Neural progenitor cell (in vitro differentiated cells): Measurements from ENCODE around the gene ZNF850. TPM values are rescaled to one million over a fixed set of nuclear protein-coding genes. Genes with fewer than 3 reads are reported as not detected.
A peak's percentile ranks its signal among the peaks of the same experiment; 100 is the strongest.

Experiments
- DNase-seq: peaks from one replicate; pipeline ENCODE4 v3.0.0-alpha.2; 2016; ENCODE audit warnings: low spot score
- H2AFZ ChIP-seq: fragments of 200-600 bp; sonication (generic); replicated peaks from 2 replicates; pipeline ENCODE4 v1.6.1; 2016; ENCODE audit warnings: antibody characterized with exemption
- H3F3A ChIP-seq: fragments of 200-600 bp; sonication (generic); 2 replicates; pipeline ENCODE4 v1.6.1; 2016; ENCODE audit warnings: antibody characterized with exemption, low read depth
- H3K27ac ChIP-seq: fragments of 200-600 bp; sonication (generic); 2 replicates; pipeline ENCODE4 v1.5.1; 2016; ENCODE audit warnings: mild to moderate bottlenecking
- H3K27me3 ChIP-seq: fragments of 200-600 bp; sonication (generic); 2 replicates; pipeline ENCODE4 v1.6.1; 2016; ENCODE audit warnings: mild to moderate bottlenecking, moderate library complexity
- H3K36me3 ChIP-seq: fragments of 200-600 bp; sonication (generic); 2 replicates; pipeline ENCODE4 v1.5.1; 2016
- H3K4me1 ChIP-seq: fragments of 200-600 bp; sonication (generic); 2 replicates; pipeline ENCODE4 v1.6.1; 2016; ENCODE audit warnings: mixed run types
- H3K4me2 ChIP-seq: fragments of 200-600 bp; sonication (generic); 2 replicates; pipeline ENCODE4 v1.6.1; 2016
- H3K4me3 ChIP-seq: fragments of 200-600 bp; sonication (generic); 2 replicates; pipeline ENCODE4 v1.5.1; 2016
- H3K79me2 ChIP-seq: fragments of 200-600 bp; sonication (generic); 2 replicates; pipeline ENCODE4 v1.6.1; 2016; ENCODE audit warnings: low read depth
- H3K9ac ChIP-seq: fragments of 200-600 bp; sonication (generic); 2 replicates; pipeline ENCODE4 v1.6.1; 2016
- H3K9me3 ChIP-seq: fragments of 200-600 bp; sonication (generic); 2 replicates; pipeline ENCODE4 v1.5.1; 2016; ENCODE audit warnings: low read depth
- H4K20me1 ChIP-seq: fragments of 200-600 bp; sonication (generic); 2 replicates; pipeline ENCODE4 v1.6.1; 2016; ENCODE audit warnings: low read depth
- H3K27ac Mint-ChIP-seq: 3 replicates; pipeline ENCODE4 v1.8.0; 2021; ENCODE audit warnings: mixed read lengths
- H3K27me3 Mint-ChIP-seq: 2 replicates; pipeline ENCODE4 v1.8.0; 2022; ENCODE audit warnings: low read depth, mild to moderate bottlenecking, inconsistent platforms, moderate library complexity, mixed read lengths; ENCODE audit not compliant: insufficient read depth
- H3K36me3 Mint-ChIP-seq: 3 replicates; pipeline ENCODE4 v1.8.0; 2021; ENCODE audit warnings: mixed read lengths
- H3K4me1 Mint-ChIP-seq: 3 replicates; pipeline ENCODE4 v1.8.0; 2021; ENCODE audit warnings: mixed read lengths
- H3K4me3 Mint-ChIP-seq: 3 replicates; pipeline ENCODE4 v1.8.0; 2021; ENCODE audit warnings: mild to moderate bottlenecking, moderate library complexity, mixed read lengths
- H3K9me3 Mint-ChIP-seq: 3 replicates; pipeline ENCODE4 v1.8.0; 2020; ENCODE audit warnings: mixed read lengths
- EZH2 ChIP-seq: fragments of 200-600 bp; sonication (generic); IDR thresholded peaks from 2 replicates; pipeline ENCODE4 v1.6.1; 2017; ENCODE audit warnings: antibody characterized with exemption, mild to moderate bottlenecking, moderate library complexity
- EZH2phosphoT487 ChIP-seq: fragments of 200-600 bp; sonication (generic); IDR thresholded peaks from 2 replicates; pipeline ENCODE4 v1.6.1; 2017; ENCODE audit warnings: antibody characterized with exemption
- total RNA-seq: library from RNA; depleted of rRNA; stranded (reverse); fragments of >200 nt; gene quantifications from 2 replicates; pipeline ENCODE4 v1.2.3, GENCODE V29; 2015; ENCODE audit warnings: low replicate concordance
- TF ChIP-seq, protein P1 (sequence below): fragments of 200-600 bp; sonication (generic); IDR thresholded peaks from 2 replicates; pipeline ENCODE4 v1.5.1; 2017; ENCODE audit warnings: antibody characterized with exemption, mild to moderate bottlenecking

ZNF850 gene
- total RNA-seq, 1 donor from 2014 or later, result 25.5 TPM

DNA sequence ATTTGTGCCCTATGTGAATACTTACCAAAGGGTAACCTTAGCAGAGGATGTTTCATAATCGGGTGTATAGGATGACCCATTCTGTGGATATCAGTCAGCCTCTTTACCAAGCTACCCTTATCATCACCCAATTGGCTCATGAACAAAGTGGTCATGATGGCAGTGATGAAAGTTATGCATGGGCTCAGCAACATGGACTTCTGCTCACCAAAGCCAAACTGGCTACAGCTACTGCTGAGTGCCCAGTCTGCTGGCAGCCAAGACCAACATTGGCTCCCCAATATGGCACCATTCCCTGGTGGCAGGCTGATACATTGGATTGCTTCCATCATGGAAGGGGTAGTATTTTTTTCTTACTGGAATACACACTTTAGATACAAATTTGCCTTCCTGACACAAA is 100.2 kb downstream of the ZNF850 start:
- Histone ChIP-seq H2AFZ (no peak overlapping the region), H3F3A (no peaks in the 10 kb centered on the region), H3K4me2 (no peak overlapping the region), H3K9me3 (no peaks in the 10 kb centered on the region), H4K20me1 (no peaks in the 10 kb centered on the region), H3K4me1 (peaks cover 6% of the 10 kb centered on the region), H3K9ac (no peak overlapping the region), H3K79me2 (peaks cover 70% of the 10 kb centered on the region), H3K4me3 (no peak overlapping the region), H3K27me3 (no peaks in the 10 kb centered on the region), H3K36me3 (peaks cover 4% of the 10 kb centered on the region), H3K27ac (no peak overlapping the region)
- H3K9me3 Mint-ChIP-seq, result peaks cover 66% of the 10 kb centered on the region
- no peak for TF ChIP-seq EZH2phosphoT487
- TF ChIP-seq EZH2, result no peak
- TF ChIP-seq, protein P1, sequence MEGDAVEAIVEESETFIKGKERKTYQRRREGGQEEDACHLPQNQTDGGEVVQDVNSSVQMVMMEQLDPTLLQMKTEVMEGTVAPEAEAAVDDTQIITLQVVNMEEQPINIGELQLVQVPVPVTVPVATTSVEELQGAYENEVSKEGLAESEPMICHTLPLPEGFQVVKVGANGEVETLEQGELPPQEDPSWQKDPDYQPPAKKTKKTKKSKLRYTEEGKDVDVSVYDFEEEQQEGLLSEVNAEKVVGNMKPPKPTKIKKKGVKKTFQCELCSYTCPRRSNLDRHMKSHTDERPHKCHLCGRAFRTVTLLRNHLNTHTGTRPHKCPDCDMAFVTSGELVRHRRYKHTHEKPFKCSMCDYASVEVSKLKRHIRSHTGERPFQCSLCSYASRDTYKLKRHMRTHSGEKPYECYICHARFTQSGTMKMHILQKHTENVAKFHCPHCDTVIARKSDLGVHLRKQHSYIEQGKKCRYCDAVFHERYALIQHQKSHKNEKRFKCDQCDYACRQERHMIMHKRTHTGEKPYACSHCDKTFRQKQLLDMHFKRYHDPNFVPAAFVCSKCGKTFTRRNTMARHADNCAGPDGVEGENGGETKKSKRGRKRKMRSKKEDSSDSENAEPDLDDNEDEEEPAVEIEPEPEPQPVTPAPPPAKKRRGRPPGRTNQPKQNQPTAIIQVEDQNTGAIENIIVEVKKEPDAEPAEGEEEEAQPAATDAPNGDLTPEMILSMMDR, result no peak
- H3K27me3 Mint-ChIP-seq, result peaks cover 4% of the 10 kb centered on the region
- H3K4me3 Mint-ChIP-seq, result no peak overlapping the region
- H3K4me1 Mint-ChIP-seq, result no peaks in the 10 kb centered on the region
- no peak for DNase-seq
- H3K36me3 Mint-ChIP-seq, result peaks cover 35% of the 10 kb centered on the region
- H3K27ac Mint-ChIP-seq, result no peak overlapping the region

DNA sequence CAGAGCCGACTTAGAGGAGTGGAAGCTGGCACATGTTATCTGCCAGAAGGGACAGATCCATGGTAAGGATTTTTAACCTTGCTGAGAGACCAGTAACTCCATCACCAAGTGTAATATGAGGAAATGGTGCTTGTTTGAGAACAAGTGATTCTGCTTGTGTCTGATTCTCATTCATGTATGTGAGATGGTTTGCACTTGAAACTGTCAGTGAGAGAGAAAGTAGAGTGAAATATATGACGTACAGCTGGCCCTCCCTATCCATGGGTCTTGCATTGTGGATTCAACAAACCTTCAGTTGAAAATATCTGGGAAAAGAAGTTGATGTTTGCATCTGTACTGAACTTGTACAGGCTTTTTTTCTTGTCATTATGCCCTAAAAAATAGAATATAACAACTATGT is 104.0 kb downstream of the ZNF850 start:
- no peak for TF ChIP-seq EZH2
- TF ChIP-seq EZH2phosphoT487, result no peak
- TF ChIP-seq, protein P1, result no peak
- peaks cover 77% of the 10 kb centered on the region for H3K9me3 Mint-ChIP-seq
- no peak for DNase-seq
- peak overlapping the region; percentile 59 for H3K4me3 Mint-ChIP-seq
- H3K4me1 Mint-ChIP-seq, result peaks cover 10% of the 10 kb centered on the region
- Histone ChIP-seq H3K36me3 (peaks cover 8% of the 10 kb centered on the region), H4K20me1 (no peaks in the 10 kb centered on the region), H2AFZ (no peak overlapping the region), H3K4me3 (peak overlapping the region; percentile 97), H3K79me2 (peaks cover 74% of the 10 kb centered on the region), H3K9ac (no peak overlapping the region), H3K27ac (no peak overlapping the region), H3K9me3 (no peaks in the 10 kb centered on the region), H3F3A (peaks cover 4% of the 10 kb centered on the region), H3K4me1 (peaks cover 6% of the 10 kb centered on the region), H3K4me2 (peak overlapping the region; percentile 55), H3K27me3 (no peaks in the 10 kb centered on the region)
- peaks cover 50% of the 10 kb centered on the region for H3K36me3 Mint-ChIP-seq
- no peak overlapping the region for H3K27ac Mint-ChIP-seq
- H3K27me3 Mint-ChIP-seq, result peaks cover 10% of the 10 kb centered on the region

DNA sequence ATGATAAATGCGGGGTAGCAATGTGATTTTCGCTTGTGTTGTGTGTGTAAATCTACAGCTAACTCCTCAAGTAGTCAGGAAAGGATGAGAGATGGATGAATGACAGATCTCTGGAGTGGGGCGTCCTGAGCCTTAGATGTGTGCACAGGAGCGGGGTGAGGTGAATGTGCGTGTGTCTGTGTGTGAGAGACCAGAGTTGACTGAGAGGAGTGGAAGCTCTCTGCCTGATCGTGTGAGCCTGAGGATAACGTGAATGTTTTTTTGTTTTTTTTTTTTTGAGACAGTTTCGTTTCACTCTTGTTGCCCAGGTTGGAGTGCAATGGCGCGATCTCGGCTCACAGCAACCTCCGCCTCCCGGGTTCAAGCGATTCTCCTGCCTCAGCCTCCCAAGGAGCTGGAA is 106.8 kb downstream of the ZNF850 start:
- Mint-ChIP-seq H3K4me1 (peaks cover 10% of the 10 kb centered on the region), H3K27ac (peak overlapping the region; percentile 25), H3K36me3 (peaks cover 56% of the 10 kb centered on the region), H3K27me3 (peaks cover 10% of the 10 kb centered on the region), H3K9me3 (peaks cover 72% of the 10 kb centered on the region), H3K4me3 (peak overlapping the region; percentile 98)
- H3K4me3 ChIP-seq, result peak overlapping the region; percentile 97
- no peak for DNase-seq
- H4K20me1 ChIP-seq, result no peaks in the 10 kb centered on the region
- H3K79me2 ChIP-seq, result peaks cover 53% of the 10 kb centered on the region
- peaks cover 4% of the 10 kb centered on the region for H3F3A ChIP-seq
- peaks cover 8% of the 10 kb centered on the region for H3K36me3 ChIP-seq
- H3K9ac ChIP-seq, result peak overlapping the region; percentile 61
- no peak overlapping the region for H3K27ac ChIP-seq
- TF ChIP-seq, protein P1, result no peak
- no peak for TF ChIP-seq EZH2
- no peak for TF ChIP-seq EZH2phosphoT487
- peak overlapping the region; percentile 100 for H2AFZ ChIP-seq
- H3K4me1 ChIP-seq, result peaks cover 6% of the 10 kb centered on the region
- H3K9me3 ChIP-seq, result no peaks in the 10 kb centered on the region
- H3K4me2 ChIP-seq, result peak overlapping the region; percentile 71
- H3K27me3 ChIP-seq, result no peaks in the 10 kb centered on the region

Other genes with a start within 250 kb of the ZNF850 start
- gene ZNF260, start 244.5 kb downstream of the ZNF850 start, total RNA-seq, result 55.9 and 67.7 TPM in 2 replicates
- gene ZNF529, start 199.5 kb downstream of the ZNF850 start, total RNA-seq, result 33.7 and 33.9 TPM in 2 replicates
- 16.8 and 17.8 TPM in 2 replicates for gene ZNF382, start 167.5 kb downstream of the ZNF850 start, total RNA-seq
- gene ZNF461, start 106.0 kb downstream of the ZNF850 start, total RNA-seq, result 13.6 and 13.8 TPM in 2 replicates
- 26.9 and 27.7 TPM in 2 replicates for gene ZNF567, start 85.2 kb downstream of the ZNF850 start, total RNA-seq
- 13.7 and 18.8 TPM in 2 replicates for gene ZNF790, start 65.6 kb upstream of the ZNF850 start, total RNA-seq
- gene ZNF345, start 78.1 kb upstream of the ZNF850 start, total RNA-seq, result 11.7 and 18.1 TPM in 2 replicates
- 5.9 and 8.0 TPM in 2 replicates for gene ZNF829, start 143.5 kb upstream of the ZNF850 start, total RNA-seq
- 6.3 and 8.9 TPM in 2 replicates for gene ZNF568, start 143.5 kb upstream of the ZNF850 start, total RNA-seq